ENCODE measurements around the gene UCKL1. TPM values are rescaled to one million over a fixed set of nuclear protein-coding genes. Genes with fewer than 3 reads are reported as not detected.
A peak's percentile ranks its signal among the peaks of the same experiment; 100 is the strongest.

UCKL1 gene
- total RNA-seq, 1 donor from 2014 or later = 31.5 TPM

- H3K4me3 ChIP-seq = peak overlapping the region; percentile 86
- peaks cover 78% of the 10 kb centered on the region for H3K4me1 ChIP-seq
- peak overlapping the region; percentile 11 for H3K27ac ChIP-seq
- intact Hi-C loops (cut with DNase I) = no loop called here
- no peaks in the 10 kb centered on the region for H3K27me3 ChIP-seq (ENCODE audit: low read depth)
- no peaks in the 10 kb centered on the region for H3K9me3 ChIP-seq
- TF ChIP-seq CTCF (IDR thresholded peaks at IDR 0.05) = no peak
- DNase-seq = no peak
- no peak for ATAC-seq
- peaks cover 9% of the 10 kb centered on the region for H3K36me3 ChIP-seq
These were observed 2.3 kb downstream of the UCKL1 start for GRCh38 chr20:63953764-63954429.

- ATAC-seq = no peak
- DNase-seq = no peak
- intact Hi-C loops (cut with DNase I) = no loop called here
These were observed 3.4 kb downstream of the UCKL1 start for GRCh38 chr20:63952769-63953168.

GRCh38 chr20:63952210-63952535 lies 4.0 kb downstream of the UCKL1 start:
- Histone ChIP-seq H3K27ac (no peak overlapping the region), H3K9me3 (no peaks in the 10 kb centered on the region), H3K4me1 (peaks cover 87% of the 10 kb centered on the region), H3K27me3 (ENCODE audit: low read depth) (no peaks in the 10 kb centered on the region), H3K4me3 (no peak overlapping the region), H3K36me3 (peaks cover 9% of the 10 kb centered on the region)
- TF ChIP-seq CTCF (IDR thresholded peaks at IDR 0.05) = no peak
- intact Hi-C loops (cut with DNase I) = no loop called here
- ATAC-seq (no peak), DNase-seq (no peak)

More at GRCh38 chr20:63952769-63953168, 3.4 kb downstream of the UCKL1 start:
- no peak overlapping the region for H3K4me3 ChIP-seq
- peaks cover 9% of the 10 kb centered on the region for H3K36me3 ChIP-seq
- no peaks in the 10 kb centered on the region for H3K9me3 ChIP-seq
- H3K27ac ChIP-seq = no peak overlapping the region
- H3K27me3 ChIP-seq (ENCODE audit: low read depth) = no peaks in the 10 kb centered on the region
- H3K4me1 ChIP-seq = peaks cover 85% of the 10 kb centered on the region
- TF ChIP-seq CTCF (IDR thresholded peaks at IDR 0.05) = no peak

GRCh38 chr20:63951398-63952209 lies 4.6 kb downstream of the UCKL1 start:
- TF ChIP-seq CTCF (IDR thresholded peaks at IDR 0.05) = no peak
- intact Hi-C loops (cut with DNase I) = no loop called here
- Histone ChIP-seq H3K4me1 (peaks cover 83% of the 10 kb centered on the region), H3K9me3 (no peaks in the 10 kb centered on the region), H3K27ac (peak overlapping the region; percentile 86), H3K36me3 (peaks cover 9% of the 10 kb centered on the region), H3K4me3 (no peak overlapping the region), H3K27me3 (ENCODE audit: low read depth) (no peaks in the 10 kb centered on the region)
- ATAC-seq (no peak), DNase-seq (no peak)

- Histone ChIP-seq H3K4me3 (no peak overlapping the region), H3K36me3 (peaks cover 15% of the 10 kb centered on the region), H3K9me3 (no peaks in the 10 kb centered on the region), H3K27ac (peak overlapping the region; percentile 86), H3K27me3 (ENCODE audit: low read depth) (no peaks in the 10 kb centered on the region), H3K4me1 (peaks cover 83% of the 10 kb centered on the region)
- TF ChIP-seq CTCF (IDR thresholded peaks at IDR 0.05) = no peak
- DNase-seq = no peak
- no peak for ATAC-seq
- intact Hi-C loops (cut with DNase I) = no loop called here
These were observed 5.4 kb downstream of the UCKL1 start for GRCh38 chr20:63950701-63951397.
